ENCODE results near the gene LDB1.
A peak's percentile ranks its signal among the peaks of the same experiment; 100 is the strongest.

The LDB1 gene

DNA sequence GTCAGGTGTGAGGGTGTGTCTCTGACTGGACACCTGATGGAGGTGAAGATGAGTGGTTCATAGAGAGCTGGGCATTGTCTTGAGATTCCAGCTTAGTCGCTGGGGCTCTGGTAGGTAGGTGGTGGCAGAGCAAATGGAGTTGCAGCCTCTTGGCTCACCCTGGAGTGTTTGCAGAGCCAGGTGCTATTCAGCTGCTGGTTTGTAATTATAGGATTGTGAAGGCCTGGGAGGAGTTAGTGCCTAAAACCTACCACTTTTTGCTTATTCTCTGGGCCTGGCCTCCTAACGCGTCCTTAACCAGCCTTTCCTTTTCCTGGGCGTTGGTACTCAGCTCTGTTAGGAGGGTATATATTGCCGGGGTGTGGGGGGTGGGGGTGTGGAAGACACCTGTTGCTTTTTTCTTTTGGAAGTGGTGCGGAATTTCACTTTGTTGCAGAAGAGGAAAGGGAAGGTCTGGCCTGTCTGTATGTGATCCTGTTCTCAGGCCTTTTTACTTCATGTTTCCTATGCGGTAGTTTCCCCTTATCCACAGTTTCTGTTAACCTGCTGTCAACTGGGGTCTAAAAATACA is 15.9 kb upstream of the LDB1 start:
- peak overlapping the region; percentile 70 for H3K4me3 ChIP-seq (replicated peaks; ENCODE audit: low read depth, low read length)
- DNase-seq (ENCODE audit: extremely low read depth, low read depth), result no peak
- TF ChIP-seq, protein P1, sequence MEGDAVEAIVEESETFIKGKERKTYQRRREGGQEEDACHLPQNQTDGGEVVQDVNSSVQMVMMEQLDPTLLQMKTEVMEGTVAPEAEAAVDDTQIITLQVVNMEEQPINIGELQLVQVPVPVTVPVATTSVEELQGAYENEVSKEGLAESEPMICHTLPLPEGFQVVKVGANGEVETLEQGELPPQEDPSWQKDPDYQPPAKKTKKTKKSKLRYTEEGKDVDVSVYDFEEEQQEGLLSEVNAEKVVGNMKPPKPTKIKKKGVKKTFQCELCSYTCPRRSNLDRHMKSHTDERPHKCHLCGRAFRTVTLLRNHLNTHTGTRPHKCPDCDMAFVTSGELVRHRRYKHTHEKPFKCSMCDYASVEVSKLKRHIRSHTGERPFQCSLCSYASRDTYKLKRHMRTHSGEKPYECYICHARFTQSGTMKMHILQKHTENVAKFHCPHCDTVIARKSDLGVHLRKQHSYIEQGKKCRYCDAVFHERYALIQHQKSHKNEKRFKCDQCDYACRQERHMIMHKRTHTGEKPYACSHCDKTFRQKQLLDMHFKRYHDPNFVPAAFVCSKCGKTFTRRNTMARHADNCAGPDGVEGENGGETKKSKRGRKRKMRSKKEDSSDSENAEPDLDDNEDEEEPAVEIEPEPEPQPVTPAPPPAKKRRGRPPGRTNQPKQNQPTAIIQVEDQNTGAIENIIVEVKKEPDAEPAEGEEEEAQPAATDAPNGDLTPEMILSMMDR (IDR thresholded peaks at IDR 0.05; ENCODE audit: low read depth, low read length, missing control alignments), result no peak

DNA sequence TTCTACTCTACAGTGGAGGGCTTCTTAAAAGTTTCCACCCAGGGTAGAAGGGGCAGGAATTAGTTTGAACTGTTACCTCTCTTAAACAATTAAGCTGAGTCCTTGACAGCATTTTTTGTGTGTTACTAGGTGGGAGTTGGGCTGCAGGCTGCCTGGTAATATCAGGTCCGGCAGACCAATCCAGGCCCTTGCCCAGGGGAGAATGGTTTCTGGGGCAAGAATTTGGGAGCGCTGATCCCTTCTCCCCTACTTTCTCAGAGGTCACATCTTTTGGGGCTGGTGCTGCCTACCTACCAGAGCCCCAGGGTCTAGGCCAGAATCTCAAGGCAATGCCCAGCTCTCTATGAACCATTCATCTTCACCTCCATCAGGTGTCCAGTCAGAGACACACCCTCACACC is 14.2 kb upstream of the LDB1 start:
- peak overlapping the region; percentile 70 for H3K4me3 ChIP-seq (replicated peaks; ENCODE audit: low read depth, low read length)
- no peak for DNase-seq (ENCODE audit: extremely low read depth, low read depth)
- TF ChIP-seq, protein P1 (IDR thresholded peaks at IDR 0.05; ENCODE audit: low read depth, low read length, missing control alignments), result no peak

DNA sequence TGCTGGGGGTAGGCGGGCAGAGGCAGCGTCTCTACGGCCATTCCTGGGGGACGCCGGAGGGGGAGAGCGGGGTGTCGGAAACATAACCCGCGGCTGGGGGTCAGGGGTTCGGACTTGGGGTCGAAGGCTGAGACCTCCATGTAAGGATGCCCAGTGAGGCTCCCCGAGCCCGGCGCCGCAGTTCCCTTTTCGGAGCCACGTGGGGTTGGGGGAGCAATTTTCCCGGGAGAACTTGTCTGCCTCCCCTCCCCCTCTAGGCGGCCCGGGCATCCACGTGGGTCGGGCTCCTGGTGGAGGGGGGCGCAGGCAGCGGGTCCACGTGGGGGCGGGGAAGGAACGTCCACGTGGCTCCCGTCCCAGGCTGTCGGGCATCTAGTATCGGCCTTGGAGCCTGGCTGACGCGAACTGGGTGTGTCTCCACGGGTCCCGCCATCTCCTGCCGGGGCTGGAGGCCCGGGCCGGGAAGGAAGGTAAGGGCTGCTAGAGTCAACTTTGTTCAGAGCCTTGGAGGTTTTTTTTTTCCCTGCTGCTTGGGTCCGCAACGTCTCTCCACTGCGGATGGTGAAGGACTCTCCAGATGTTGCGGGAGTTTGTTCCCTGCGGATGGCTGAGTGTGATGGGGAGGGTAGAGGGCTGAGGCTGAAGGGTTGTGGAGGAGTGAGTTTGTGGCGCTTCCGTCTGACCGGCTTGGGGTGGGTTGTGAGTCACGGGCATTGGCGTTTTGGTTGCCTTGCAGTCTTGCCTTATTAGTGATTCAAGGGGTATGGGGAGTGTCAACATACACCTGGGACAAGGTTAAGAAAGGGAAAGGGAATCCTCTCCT is 13.4 kb upstream of the LDB1 start:
- peak overlapping the region; percentile 70 for H3K4me3 ChIP-seq (replicated peaks; ENCODE audit: low read depth, low read length)
- TF ChIP-seq, protein P1 (IDR thresholded peaks at IDR 0.05; ENCODE audit: low read depth, low read length, missing control alignments), result no peak
- DNase-seq (ENCODE audit: extremely low read depth, low read depth), result no peak

DNA sequence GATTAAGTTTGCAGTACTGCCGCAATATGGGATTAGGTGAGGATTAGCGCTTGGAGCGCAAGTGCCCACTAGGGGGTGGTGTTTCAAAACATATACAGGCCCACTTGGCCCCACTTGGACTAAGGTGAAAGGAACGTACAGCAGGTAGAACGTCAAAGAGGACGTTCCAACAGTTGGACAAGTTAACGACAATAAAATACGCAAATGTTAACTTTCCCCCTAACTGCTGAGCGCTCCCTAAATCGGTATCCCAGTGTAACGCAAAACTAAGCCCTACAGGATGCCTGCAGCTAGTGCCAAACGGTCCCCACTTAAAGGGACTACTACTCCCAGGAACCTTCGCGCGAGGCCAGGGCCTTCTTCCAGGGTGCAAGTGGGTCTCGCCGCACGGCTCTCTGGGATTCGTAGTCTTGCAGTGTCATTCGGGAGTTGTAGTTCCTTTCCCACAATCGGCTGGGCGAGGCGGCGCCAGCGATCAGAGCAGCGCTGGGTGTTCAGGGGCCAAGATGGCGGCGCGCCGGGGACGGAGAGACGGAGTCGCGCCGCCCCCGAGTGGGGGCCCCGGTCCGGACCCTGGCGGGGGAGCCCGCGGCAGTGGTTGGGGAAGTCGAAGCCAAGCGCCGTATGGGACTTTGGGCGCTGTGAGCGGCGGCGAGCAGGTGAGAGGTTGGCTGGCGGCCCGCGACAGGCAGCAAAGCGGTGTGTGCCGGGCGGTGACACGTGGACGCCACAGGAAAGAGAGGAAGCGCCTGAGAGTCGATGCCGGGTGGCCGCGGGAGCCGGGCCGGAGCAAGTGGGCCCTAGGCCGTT is 12.6 kb upstream of the LDB1 start, which contains the start of gene PPRC1:
Gene PPRC1, plus strand, starts transcription at position 478 of the 810 bp plus-strand sequence. Its CDS starts 29 bp downstream, at position 507.
- peak within 1 kb of the TSS; percentile 70 for H3K4me3 ChIP-seq (replicated peaks; ENCODE audit: low read depth, low read length)
- peak; percentile 98 for DNase-seq (ENCODE audit: extremely low read depth, low read depth)
- TF ChIP-seq, protein P1 (IDR thresholded peaks at IDR 0.05; ENCODE audit: low read depth, low read length, missing control alignments), result peak; percentile 89

DNA sequence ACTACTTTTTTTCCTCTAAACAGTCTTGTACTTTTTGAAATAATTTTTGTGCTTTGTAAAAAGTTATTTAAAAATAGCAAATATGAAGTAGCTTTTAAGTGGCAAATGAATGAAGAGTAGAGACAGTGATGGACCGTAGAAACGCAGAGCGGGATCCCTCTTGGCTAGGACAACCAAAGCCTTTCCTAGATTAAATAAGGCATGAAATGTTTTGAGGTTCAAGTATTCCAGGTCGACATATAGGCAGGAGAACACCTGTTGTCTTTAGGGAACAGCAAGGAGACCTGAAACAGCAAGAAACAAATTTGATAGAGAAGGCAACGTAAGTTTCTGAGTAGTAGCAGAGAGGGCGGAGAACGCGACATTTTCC is 12.0 kb upstream of the LDB1 start:
- H3K4me3 ChIP-seq (replicated peaks; ENCODE audit: low read depth, low read length), result peak overlapping the region; percentile 70
- no peak for DNase-seq (ENCODE audit: extremely low read depth, low read depth)
- TF ChIP-seq, protein P1 (IDR thresholded peaks at IDR 0.05; ENCODE audit: low read depth, low read length, missing control alignments), result no peak

DNA sequence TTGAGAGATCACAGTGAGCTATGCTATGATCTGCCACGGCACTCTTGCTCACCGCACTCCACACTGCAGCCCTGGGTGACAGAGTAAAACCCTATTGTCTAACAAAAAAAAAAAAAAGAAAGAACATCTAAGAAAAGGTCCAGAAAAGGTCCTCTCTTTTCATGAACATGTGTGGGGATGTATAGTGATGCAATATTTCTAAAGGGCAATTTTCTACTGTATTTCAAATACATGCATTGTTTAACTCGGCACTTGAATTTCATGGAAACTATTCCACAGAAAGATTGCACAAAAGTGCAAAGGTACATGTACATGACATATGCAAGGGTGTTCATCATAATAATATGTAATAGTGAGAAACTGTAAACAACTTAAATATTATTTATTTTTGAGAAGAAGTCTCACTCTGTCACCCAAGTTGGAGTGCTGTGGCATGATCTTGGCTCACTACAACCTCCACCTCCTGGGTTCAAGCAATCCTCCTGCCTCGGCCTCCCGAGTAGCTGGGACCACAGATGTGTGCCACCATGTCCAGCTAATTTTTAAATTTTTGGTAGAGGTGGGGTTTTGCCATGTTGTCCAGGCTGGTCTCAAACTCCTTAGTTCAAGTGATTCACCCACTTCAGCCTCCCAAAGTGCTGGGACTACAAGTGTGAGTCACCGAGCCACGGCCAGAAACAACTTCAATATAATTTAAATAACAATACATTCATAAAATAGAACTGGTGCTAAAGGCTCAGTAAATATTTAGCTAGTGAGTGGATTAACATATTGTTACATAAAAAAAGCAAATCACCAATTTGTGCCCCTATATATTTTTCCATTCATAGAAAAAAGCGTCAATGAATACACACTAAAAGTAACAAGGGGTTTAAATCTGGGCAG is 11.4 kb upstream of the LDB1 start:
- TF ChIP-seq, protein P1 (IDR thresholded peaks at IDR 0.05; ENCODE audit: low read depth, low read length, missing control alignments), result no peak
- H3K4me3 ChIP-seq (replicated peaks; ENCODE audit: low read depth, low read length), result no peak overlapping the region
- DNase-seq (ENCODE audit: extremely low read depth, low read depth), result no peak

Data from HFF-Myc (cell line).